Stimulated activated naive CD8-positive, alpha-beta T cell treated with anti-CD3 and anti-CD28 coated beads, Interleukin-15, Interleukin-2, amounts not matched to agents 100 ng/mL and 50 ng/mL, for 24 hours (primary cell): ENCODE results near the gene SERPINA10.

Experiments
- H3K27ac Mint-ChIP-seq: one replicate; pipeline ENCODE4 v1.8.0; 2021; ENCODE audit warnings: mild to moderate bottlenecking, mixed read lengths
- H3K27me3 Mint-ChIP-seq: one replicate; pipeline ENCODE4 v1.8.0; 2021; ENCODE audit warnings: mixed read lengths
- H3K36me3 Mint-ChIP-seq: one replicate; pipeline ENCODE4 v1.8.0; 2021; ENCODE audit warnings: low read depth, mixed read lengths
- H3K4me1 Mint-ChIP-seq: one replicate; pipeline ENCODE4 v1.8.0; 2021; ENCODE audit warnings: low read depth, mixed read lengths
- H3K4me3 Mint-ChIP-seq: one replicate; pipeline ENCODE4 v1.8.0; 2021; ENCODE audit warnings: mild to moderate bottlenecking, mixed read lengths
- H3K9me3 Mint-ChIP-seq: one replicate; pipeline ENCODE4 v1.8.0; 2021; ENCODE audit warnings: mixed read lengths

SERPINA10 gene

DNA sequence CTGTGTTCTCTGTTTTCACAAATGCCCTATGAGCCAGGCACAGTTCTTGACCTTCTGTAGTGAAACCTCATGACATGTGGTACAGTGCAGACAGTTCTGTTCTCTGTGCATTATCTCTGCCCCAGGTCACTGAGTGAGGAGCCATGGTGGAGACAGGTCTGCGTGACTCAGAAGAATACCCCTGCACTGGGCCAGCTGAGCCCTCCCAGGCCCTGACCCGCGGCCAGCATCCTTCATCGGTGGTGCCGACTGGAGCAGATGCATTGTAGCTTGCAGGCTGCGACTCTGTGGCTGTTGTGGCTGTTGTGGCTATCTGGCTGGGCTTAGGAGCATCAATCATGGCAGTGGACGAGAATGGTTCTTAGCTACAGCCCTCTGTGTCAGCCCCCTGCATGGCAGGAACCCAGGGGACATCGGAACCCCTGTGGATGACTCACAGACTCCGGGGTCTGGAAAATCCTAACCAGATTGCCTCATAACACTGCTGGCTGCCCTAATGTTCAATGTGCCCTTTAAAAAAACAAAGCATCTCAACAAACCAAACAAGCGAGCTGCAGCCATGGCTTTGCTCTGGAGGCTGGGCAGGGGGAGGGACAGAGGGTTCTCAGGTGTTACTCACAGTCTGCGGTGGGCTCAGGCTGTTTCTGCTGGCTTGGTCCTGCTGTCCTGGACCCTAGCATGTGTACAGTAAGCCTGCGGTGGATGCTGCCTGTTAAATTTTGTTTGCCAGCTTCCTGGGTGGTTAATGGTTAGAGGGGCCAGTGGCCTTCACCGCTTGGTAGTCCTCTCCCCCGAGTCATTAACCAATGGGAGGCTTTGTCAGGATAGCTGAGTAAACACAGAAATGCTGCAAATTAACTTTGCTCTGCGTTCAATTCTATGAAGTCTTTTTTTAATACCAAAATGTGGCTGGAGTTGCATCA is 29.8 kb upstream of the SERPINA10 start, which contains the start of gene SERPINA6:
Gene SERPINA6, minus strand, starts transcription at position 689 of the 923 bp plus-strand sequence. CDS start 8,688 bp downstream, outside the sequence.
- Mint-ChIP-seq H3K4me3 (no peak within 1 kb of the TSS), H3K4me1 (no peaks in the 10 kb centered on the region), H3K27ac (no peak within 1 kb of the TSS), H3K9me3 (peaks cover under 1% of the 10 kb centered on the region), H3K27me3 (peaks cover 24% of the 10 kb centered on the region), H3K36me3 (no peaks in the 10 kb centered on the region)

DNA sequence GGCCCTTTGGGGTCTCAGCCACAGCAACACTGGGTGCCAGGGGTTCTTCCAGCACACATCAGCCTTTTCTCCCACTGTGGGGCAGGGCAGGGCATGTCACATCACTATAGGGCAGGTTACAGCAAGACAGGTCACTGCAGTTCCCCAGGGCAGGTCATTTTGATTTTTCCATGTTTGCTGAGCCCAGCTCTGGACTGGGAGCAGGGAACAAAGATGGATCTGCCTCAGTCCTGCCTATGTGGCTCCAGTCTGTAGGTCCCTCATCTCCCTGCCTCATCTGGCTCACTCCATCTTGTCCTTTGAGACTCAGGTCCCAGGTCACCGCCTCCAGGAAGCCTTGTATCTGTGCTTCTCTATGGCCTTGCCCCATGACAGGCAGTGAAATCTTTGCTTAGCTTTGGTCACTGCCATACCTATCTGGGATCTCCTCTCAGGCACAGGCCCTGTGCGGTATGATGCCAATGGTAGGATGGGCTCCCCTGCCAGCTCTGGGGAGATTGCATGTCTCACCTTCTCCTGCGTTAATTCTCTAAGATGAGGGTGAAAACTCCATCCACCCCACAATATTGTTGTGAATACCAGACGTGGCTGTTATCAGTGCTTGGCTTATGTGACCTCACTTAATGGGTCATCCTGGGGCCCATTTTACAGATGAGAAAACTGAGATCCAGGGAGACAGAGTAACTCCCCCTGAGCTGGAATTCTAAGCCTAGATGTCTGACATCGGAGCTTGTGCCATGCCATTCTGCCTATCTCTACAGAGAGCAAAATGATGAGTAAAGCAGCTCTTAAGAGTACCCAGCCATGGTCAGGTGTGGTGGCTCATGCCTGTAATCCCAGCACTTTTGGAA is 28.6 kb upstream of the SERPINA10 start:
- Mint-ChIP-seq H3K27ac (no peak overlapping the region), H3K4me3 (no peak overlapping the region), H3K36me3 (no peaks in the 10 kb centered on the region), H3K4me1 (no peaks in the 10 kb centered on the region), H3K27me3 (peaks cover 26% of the 10 kb centered on the region), H3K9me3 (peaks cover 7% of the 10 kb centered on the region)

DNA sequence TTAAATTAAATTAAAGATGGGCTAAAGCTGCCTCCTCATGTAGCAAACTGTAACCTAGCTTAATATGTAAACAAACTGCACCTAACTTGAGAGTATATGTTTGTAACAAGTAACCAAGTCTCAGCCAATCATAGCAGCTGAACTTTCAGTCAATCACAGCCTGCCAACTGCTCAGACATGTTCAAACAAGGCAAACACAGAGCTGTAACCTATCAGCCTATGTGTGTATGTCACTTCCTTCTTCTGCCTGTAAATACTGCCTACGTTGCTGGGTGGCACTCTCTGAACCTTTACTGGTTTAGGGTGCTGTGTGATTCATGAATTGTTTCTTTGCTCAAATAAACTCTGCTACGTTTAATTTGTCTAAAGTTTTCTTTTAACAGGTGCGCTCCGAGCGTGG is 27.2 kb upstream of the SERPINA10 start:
- Mint-ChIP-seq H3K4me3 (no peak overlapping the region), H3K27ac (no peak overlapping the region), H3K9me3 (peaks cover 12% of the 10 kb centered on the region), H3K4me1 (no peaks in the 10 kb centered on the region), H3K27me3 (peaks cover 26% of the 10 kb centered on the region), H3K36me3 (no peaks in the 10 kb centered on the region)

DNA sequence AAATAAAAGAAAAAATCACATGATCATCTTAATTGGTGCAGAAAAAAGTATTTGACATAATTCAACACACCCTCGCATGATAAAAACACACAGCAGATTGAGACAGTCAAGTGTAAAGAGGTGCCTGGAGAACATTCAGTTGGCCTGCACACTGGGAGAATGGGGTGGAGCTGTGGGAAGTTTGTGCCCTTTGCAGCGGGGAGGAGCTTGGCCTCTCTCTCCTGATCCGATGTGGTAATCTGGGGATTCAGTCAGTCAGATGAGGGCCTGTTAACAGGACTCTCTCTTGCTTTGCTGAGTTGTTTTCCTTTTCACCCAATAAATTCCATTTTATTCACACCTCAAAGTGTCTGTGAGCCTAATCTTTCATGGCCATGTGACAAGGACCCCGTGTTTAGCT is 24.2 kb upstream of the SERPINA10 start:
- H3K9me3 Mint-ChIP-seq, result peaks cover 12% of the 10 kb centered on the region
- H3K4me1 Mint-ChIP-seq, result no peaks in the 10 kb centered on the region
- no peak overlapping the region for H3K27ac Mint-ChIP-seq
- peaks cover 17% of the 10 kb centered on the region for H3K27me3 Mint-ChIP-seq
- H3K36me3 Mint-ChIP-seq, result no peaks in the 10 kb centered on the region
- no peak overlapping the region for H3K4me3 Mint-ChIP-seq

DNA sequence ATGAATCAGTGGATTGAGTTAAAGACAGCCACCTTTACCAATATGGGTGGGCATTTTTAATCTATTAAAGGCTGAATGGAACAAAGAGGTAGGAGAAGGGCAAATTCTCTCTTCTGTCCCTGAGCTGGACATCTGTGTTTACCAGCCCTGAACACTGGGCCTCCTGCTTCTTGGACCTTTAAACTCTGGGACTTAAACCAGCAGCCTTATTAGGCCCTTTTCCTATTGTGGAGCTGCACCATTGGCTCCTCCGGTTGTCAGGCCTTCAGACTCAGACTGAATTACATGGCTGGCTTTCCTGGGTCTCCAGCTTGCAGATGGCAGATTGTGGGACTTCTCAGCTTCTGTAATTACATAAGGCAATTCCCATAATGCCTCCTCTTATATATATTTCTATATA is 23.6 kb upstream of the SERPINA10 start:
- H3K27me3 Mint-ChIP-seq, result peaks cover 15% of the 10 kb centered on the region
- no peak overlapping the region for H3K4me3 Mint-ChIP-seq
- peaks cover 12% of the 10 kb centered on the region for H3K9me3 Mint-ChIP-seq
- no peaks in the 10 kb centered on the region for H3K4me1 Mint-ChIP-seq
- H3K36me3 Mint-ChIP-seq, result no peaks in the 10 kb centered on the region
- H3K27ac Mint-ChIP-seq, result no peak overlapping the region

DNA sequence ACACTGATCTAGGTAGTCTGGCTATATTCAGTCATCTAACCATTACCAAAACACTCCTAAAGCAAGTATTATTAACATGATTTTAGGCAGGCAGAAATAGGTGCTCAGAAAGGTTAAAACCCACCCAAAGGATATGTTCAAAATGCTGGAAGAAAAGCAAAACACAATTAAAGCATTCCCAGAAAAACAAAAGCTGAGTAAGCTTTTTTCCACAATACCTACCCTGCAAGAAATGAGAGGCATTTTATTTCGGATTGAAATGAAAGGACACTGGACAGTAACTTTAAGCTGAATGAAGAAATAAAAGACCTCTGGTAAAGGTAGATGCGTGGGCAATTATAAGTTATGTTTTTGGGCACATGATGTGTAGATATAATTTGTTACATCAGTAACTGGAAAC is 21.8 kb upstream of the SERPINA10 start:
- H3K27ac Mint-ChIP-seq, result no peak overlapping the region
- H3K4me3 Mint-ChIP-seq, result no peak overlapping the region
- peaks cover 12% of the 10 kb centered on the region for H3K9me3 Mint-ChIP-seq
- H3K27me3 Mint-ChIP-seq, result peaks cover 10% of the 10 kb centered on the region
- H3K4me1 Mint-ChIP-seq, result no peaks in the 10 kb centered on the region
- no peaks in the 10 kb centered on the region for H3K36me3 Mint-ChIP-seq

DNA sequence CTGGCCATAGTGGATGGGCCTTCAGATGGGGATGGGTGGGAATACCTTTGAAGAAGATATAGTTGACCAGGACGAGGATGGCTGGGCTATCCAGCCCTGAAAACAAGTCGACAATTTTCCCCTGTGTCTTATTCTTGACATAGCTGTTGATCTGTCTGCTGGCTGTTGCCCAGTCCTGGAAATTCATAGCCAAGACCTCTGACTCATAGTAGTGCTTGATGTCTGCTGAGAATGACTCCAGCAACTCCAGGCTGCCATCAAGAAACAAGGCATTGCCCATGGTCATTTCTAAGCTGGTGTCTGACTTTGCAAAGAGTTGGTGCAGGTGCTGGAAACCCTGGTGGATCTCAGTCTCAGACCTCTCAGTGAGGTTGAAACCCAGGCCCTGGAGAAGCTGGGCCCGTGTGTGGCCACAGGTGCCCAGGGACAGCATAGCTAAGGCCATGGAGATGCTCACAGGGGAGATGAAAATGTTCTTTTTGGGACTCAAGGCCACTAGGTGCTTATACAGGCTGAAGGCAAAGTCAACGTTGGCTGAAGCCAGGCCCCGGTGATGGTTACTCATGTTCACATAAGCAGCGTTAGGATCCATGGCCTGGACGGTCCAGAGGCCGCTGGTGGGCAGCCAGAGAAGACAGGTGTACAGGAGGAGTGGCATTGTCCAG is 21.1 kb upstream of the SERPINA10 start:
- H3K4me1 Mint-ChIP-seq, result no peaks in the 10 kb centered on the region
- peaks cover 10% of the 10 kb centered on the region for H3K27me3 Mint-ChIP-seq
- no peaks in the 10 kb centered on the region for H3K36me3 Mint-ChIP-seq
- H3K27ac Mint-ChIP-seq, result no peak overlapping the region
- peaks cover 12% of the 10 kb centered on the region for H3K9me3 Mint-ChIP-seq
- no peak overlapping the region for H3K4me3 Mint-ChIP-seq

DNA sequence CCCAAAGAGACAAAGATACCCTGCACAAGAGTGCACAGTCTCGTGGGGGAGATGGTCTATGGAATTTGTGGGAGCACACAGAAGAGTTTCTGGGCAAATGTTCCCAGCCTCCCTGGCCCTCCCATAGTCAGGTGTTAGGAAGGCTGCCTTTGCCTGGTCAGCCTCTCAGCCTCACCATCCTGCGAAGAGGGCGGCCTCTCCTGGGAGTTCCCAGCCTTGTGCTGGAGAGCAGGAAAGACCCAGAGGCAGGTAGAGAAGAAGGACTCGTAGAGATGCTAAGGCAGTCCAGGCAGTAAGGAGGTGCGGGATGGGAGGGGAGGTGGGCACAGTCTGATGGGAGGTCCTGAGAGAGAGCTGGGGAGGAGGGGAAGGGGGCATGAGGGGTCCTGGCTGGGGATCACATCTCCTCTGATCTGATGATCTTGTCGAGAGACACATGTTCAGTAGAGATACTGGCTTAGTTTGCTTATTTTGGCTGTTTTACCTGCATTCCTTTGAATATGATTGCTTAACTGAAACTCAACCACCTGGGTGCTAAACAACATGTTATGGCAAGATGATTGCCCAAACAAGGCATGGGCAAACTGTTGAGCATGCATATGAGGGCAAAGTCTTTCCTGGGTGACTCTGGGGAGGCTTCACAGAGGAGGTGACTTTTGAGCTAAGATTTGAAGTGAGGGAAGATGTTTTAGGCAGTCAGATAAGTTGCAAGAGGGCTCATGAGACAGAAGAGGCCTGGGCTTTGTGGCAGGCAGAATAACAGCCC is 19.6 kb upstream of the SERPINA10 start:
- Mint-ChIP-seq H3K9me3 (peaks cover 14% of the 10 kb centered on the region), H3K4me1 (no peaks in the 10 kb centered on the region), H3K36me3 (no peaks in the 10 kb centered on the region), H3K4me3 (no peak overlapping the region), H3K27ac (no peak overlapping the region), H3K27me3 (peaks cover 9% of the 10 kb centered on the region)

DNA sequence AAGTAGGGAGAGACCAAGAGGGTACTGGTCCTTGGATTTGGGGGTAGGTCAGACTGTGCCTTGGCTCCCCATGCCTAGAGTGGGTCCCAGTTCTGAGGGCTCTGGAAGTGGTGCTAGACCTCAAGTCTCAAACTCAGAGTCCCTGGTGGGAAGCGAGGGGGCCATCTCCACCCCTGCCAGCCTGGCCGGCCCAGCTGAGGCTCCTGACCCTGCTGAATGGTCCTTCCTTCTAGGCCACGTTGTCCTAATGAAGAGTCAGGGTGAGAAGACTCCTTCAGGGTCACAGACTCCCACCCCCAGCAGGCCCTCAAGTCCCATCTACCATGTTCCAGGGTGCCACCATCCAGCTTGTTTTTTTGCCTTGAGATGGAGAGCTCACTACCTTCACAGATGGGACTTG is 17.2 kb upstream of the SERPINA10 start:
- H3K36me3 Mint-ChIP-seq, result no peaks in the 10 kb centered on the region
- H3K9me3 Mint-ChIP-seq, result peaks cover 15% of the 10 kb centered on the region
- peaks cover 4% of the 10 kb centered on the region for H3K27me3 Mint-ChIP-seq
- H3K4me1 Mint-ChIP-seq, result no peaks in the 10 kb centered on the region
- H3K27ac Mint-ChIP-seq, result no peak overlapping the region
- no peak overlapping the region for H3K4me3 Mint-ChIP-seq

DNA sequence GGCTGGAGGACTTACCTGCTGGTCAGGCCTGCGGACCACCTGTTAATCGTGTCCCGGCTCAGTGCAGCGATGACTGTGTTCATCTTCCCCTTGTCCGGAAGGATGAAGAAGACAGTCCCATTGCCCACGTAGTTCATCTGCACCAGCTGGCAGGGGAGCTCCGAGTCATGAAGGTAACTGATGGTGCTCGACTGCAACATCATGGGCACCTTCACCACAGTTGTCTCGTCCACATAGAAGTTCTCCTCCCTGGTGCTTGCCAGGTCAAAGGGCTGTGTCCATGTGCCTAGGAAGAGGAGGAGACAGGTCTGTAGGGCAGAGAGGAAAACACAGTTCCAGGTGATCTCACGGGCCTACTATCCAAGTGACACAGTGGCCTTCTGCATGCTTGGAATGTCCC is 16.7 kb upstream of the SERPINA10 start:
- H3K36me3 Mint-ChIP-seq, result no peaks in the 10 kb centered on the region
- H3K27ac Mint-ChIP-seq, result no peak overlapping the region
- peaks cover 4% of the 10 kb centered on the region for H3K27me3 Mint-ChIP-seq
- no peaks in the 10 kb centered on the region for H3K4me1 Mint-ChIP-seq
- H3K4me3 Mint-ChIP-seq, result no peak overlapping the region
- H3K9me3 Mint-ChIP-seq, result peaks cover 15% of the 10 kb centered on the region

DNA sequence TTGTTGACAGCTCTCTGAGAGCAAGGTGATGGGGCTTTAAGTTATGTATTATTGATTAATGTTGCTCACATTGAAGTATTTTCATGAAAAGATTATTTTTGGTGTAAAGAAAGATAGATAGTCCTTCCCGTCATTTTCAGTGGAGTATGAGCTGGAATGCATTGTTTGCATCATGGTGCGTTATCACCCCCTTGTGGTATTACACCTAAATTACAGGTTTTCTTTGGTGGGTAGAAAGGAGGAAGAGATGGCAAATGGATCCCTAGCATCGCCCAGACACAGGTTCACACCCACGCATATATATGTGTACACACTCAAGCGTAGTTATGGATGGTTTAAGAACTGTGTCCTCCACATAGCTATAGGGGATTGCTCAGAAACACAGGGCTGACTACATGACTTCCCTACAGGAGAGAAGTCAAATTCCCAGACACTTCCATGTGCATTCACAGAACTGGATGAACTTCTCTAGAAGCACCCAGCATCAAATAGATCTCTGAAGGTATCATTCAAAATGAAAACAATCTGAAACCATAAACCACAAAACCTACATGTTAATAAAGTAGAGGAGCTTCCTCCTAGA is 14.4 kb upstream of the SERPINA10 start:
- Mint-ChIP-seq H3K4me1 (no peaks in the 10 kb centered on the region), H3K27ac (no peak overlapping the region), H3K9me3 (peaks cover 15% of the 10 kb centered on the region), H3K27me3 (peaks cover 4% of the 10 kb centered on the region), H3K4me3 (no peak overlapping the region), H3K36me3 (no peaks in the 10 kb centered on the region)

DNA sequence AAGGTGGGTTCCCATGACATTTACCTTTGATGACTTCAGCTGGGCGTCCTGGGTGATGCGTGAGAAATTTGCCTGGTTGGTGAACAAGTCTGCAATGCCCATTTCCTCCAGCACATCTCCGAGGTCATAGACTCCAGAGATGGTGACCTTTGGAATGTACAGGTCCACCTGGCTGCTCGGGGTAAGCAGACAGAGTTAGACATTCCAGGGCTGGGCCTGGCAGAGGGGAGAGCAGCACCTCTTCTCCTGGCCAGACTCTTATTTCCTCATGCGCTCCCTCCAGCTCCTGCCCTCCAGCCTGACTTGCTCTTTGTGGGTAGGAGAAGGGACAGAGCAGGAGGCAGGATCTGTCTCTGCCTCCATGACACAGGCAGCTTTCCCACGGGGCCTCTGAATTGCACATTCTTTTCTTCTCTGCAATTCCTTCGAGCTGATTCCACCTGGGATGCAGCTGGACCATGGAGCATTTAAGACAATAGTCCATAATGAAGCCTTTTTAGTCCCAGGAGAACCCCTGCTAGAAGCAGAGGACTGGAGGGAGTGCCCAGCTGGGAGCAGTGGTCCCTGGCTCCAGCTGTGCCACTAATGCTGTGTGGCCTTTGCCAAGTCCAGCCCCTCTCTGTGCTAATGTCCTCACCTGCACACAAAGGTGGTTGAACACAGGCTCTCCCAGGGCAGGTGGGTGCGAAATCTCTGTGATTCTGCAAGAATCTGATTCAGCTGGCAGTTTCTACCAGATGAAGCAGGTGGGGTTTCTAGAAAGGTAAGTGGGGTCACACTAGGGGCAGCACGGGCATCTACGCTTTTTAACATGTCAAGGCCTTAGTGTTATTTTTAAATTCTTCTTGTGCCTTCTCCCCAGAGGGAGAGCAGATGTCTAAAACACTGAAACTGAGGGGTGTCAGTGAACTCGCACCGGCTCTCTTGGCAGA is 13.2 kb upstream of the SERPINA10 start:
- Mint-ChIP-seq H3K4me3 (no peak overlapping the region), H3K9me3 (peaks cover 15% of the 10 kb centered on the region), H3K27me3 (peaks cover 4% of the 10 kb centered on the region), H3K27ac (no peak overlapping the region), H3K36me3 (no peaks in the 10 kb centered on the region), H3K4me1 (no peaks in the 10 kb centered on the region)

DNA sequence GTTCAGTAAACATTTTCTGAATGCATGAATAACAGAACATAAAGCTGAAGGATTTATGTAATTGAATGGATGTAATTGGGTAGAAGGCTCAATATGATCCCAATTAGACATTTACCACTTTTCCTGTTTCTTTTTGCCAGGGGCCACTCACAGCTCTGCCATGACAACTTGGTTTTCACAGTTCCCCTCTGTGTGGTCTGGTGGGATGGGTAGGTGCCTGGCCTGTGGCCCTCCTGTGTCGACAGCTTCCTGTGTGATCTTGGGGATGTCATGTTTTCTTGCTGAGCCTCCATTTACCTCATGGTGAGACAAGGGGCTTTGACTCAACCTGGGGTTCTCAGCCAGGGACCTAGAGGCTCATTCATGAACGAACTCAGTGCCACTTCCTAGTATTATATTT is 12.6 kb upstream of the SERPINA10 start:
- Mint-ChIP-seq H3K27me3 (peaks cover 4% of the 10 kb centered on the region), H3K9me3 (peaks cover 15% of the 10 kb centered on the region), H3K4me1 (no peaks in the 10 kb centered on the region), H3K4me3 (no peak overlapping the region), H3K27ac (no peak overlapping the region), H3K36me3 (no peaks in the 10 kb centered on the region)
